Breast epithelium (tissue), 4 donors: ENCODE results near the gene OGFOD3. TPM values are rescaled to one million over a fixed set of nuclear protein-coding genes. Genes with fewer than 3 reads are reported as not detected.
"Not testable (repeated sequence)": the region's sequence is repeated elsewhere in the genome, so short reads cannot be mapped to it uniquely, and the experiment has no call there.

Experiments used
- DNase-seq, 2 donors: peaks; one replicate each; pipeline ENCODE4 v3.0.0-alpha.2; 2019; ENCODE audit warnings: low spot score in 2 of 2
- H3K27ac ChIP-seq, 2 donors: fragments of 200-600 bp; sonication (generic) in 1 of 2; one replicate each; pipeline ENCODE4 v1.5.1; 2016 to 2019; ENCODE audit warnings: mild to moderate bottlenecking in 1 of 2
- H3K27me3 ChIP-seq, 2 donors: fragments of 200-600 bp; sonication (generic) in 1 of 2; one replicate each; pipeline versions ENCODE4 v1.5.1 to v1.6.0; 2017 to 2019; ENCODE audit warnings: control low read depth in 1 of 2, mild to moderate bottlenecking in 1 of 2
- H3K36me3 ChIP-seq: fragments of 200-600 bp; one replicate; pipeline ENCODE4 v1.5.1; 2019
- H3K4me1 ChIP-seq, 2 donors: fragments of 200-600 bp; sonication (generic); one replicate each; pipeline ENCODE4 v1.5.1; 2016 to 2019; ENCODE audit warnings: control low read depth in 1 of 2
- H3K4me3 ChIP-seq, 3 donors: fragments of 200-600 bp; sonication (generic); 1 replicate in 2 of 3; 2 replicates in 1 of 3; pipeline ENCODE4 v1.5.1; 2016 to 2019; ENCODE audit warnings: mild to moderate bottlenecking in 3 of 3, moderate library complexity in 2 of 3
- H3K9me3 ChIP-seq, 2 donors: fragments of 200-600 bp; sonication (generic) in 1 of 2; one replicate each; pipeline ENCODE4 v1.5.1; 2016 to 2019; ENCODE audit warnings: control low read depth in 1 of 2
- POLR2A ChIP-seq: fragments of 450-650 bp; IDR thresholded peaks from one replicate; pipeline ENCODE4 v1.6.1; 2016; ENCODE audit warnings: antibody characterized with exemption, mild to moderate bottlenecking, moderate library complexity
- POLR2AphosphoS5 ChIP-seq, 3 donors: sonication (generic); formaldehyde crosslinking; IDR thresholded peaks; one replicate each; pipeline ENCODE4 v1.6.1; 2017; ENCODE audit warnings: antibody characterized with exemption in 3 of 3
- intact Hi-C: fragments of 100-400 bp; cut with DNase I; formaldehyde crosslinking; loops from one replicate; pipeline ENCODE4 v1.15.1; 2023; ENCODE audit warnings: low total_unique reads
- total RNA-seq, 3 donors: library from RNA; depleted of rRNA; stranded (reverse); fragments of >200 nt; gene quantifications; one replicate each; pipeline ENCODE4 v1.1.0, GENCODE V29; 2016
- TF ChIP-seq, protein P1 (sequence below), 3 donors: fragments of 450-650 bp; IDR thresholded peaks; one replicate each; pipeline ENCODE4 v1.5.1; 2016 to 2017; ENCODE audit warnings: antibody characterized with exemption in 3 of 3, mild to moderate bottlenecking in 3 of 3, moderate library complexity in 3 of 3

The OGFOD3 gene
- total RNA-seq, 3 donors from 2014 or later: 26.3 to 32.8 (median 28.5) TPM

DNA sequence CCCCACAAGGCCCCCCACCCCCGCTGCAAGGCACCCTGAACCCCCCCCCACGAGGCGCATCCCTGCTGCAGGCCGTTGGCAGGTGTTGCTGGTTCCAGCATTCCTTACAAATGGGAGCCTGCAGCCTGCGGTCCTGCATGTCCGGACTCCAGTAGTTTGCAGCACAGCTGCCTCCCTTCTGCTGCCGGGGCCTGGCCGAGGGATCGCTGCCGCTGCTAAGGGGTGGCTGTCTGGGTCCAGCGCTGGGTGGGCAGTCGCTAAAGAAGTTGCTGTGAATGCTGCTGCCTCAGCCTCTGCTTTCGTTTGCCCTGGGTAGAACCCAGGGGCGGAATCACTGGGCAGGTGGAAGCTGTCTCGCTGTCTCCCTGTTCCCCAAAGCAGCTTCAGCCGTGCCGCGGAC, 35.0 kb downstream of the OGFOD3 start:
- Histone ChIP-seq H3K9me3 (no peaks in the 10 kb centered on the region), H3K4me1 (peaks cover 0 to 16% of the 10 kb centered on the region in 2 donors), H3K27me3 (peaks cover 0 to 44% of the 10 kb centered on the region in 2 donors), H3K36me3 (no peaks in the 10 kb centered on the region), H3K27ac (no peak overlapping the region), H3K4me3 (no peak overlapping the region)
- intact Hi-C loops: no loop called here
- TF ChIP-seq, protein P1, sequence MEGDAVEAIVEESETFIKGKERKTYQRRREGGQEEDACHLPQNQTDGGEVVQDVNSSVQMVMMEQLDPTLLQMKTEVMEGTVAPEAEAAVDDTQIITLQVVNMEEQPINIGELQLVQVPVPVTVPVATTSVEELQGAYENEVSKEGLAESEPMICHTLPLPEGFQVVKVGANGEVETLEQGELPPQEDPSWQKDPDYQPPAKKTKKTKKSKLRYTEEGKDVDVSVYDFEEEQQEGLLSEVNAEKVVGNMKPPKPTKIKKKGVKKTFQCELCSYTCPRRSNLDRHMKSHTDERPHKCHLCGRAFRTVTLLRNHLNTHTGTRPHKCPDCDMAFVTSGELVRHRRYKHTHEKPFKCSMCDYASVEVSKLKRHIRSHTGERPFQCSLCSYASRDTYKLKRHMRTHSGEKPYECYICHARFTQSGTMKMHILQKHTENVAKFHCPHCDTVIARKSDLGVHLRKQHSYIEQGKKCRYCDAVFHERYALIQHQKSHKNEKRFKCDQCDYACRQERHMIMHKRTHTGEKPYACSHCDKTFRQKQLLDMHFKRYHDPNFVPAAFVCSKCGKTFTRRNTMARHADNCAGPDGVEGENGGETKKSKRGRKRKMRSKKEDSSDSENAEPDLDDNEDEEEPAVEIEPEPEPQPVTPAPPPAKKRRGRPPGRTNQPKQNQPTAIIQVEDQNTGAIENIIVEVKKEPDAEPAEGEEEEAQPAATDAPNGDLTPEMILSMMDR (IDR thresholded peaks at IDR 0.05): no peak
- no peak for TF ChIP-seq POLR2AphosphoS5 (IDR thresholded peaks at IDR 0.05)
- TF ChIP-seq POLR2A: no peak
- DNase-seq: no peak

DNA sequence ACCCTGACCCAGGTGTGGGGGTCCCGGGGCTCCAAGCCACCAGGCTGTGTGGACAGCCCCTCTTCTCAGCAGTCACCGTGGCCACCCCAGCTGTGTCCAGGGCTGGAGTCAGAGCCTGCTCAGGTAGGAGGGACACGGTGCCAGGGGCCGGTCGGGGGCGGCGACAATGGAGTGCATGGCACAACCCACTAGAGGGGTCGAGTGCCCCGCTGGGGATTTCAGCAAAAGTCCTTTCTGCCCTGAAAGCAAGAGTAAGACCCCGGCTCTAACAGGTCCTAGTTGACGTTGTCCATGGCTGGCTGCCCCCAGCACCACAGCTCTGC, 35.5 kb downstream of the OGFOD3 start:
- Histone ChIP-seq H3K4me1 (peaks cover 0 to 16% of the 10 kb centered on the region in 2 donors), H3K4me3 (no peak overlapping the region), H3K36me3 (no peaks in the 10 kb centered on the region), H3K27me3 (peaks cover 0 to 43% of the 10 kb centered on the region in 2 donors), H3K27ac (no peak overlapping the region), H3K9me3 (no peaks in the 10 kb centered on the region)
- intact Hi-C loops: no loop called here
- no peak for DNase-seq
- TF ChIP-seq, protein P1 (IDR thresholded peaks at IDR 0.05): no peak
- TF ChIP-seq POLR2AphosphoS5 (IDR thresholded peaks at IDR 0.05): no peak
- TF ChIP-seq POLR2A: no peak

DNA sequence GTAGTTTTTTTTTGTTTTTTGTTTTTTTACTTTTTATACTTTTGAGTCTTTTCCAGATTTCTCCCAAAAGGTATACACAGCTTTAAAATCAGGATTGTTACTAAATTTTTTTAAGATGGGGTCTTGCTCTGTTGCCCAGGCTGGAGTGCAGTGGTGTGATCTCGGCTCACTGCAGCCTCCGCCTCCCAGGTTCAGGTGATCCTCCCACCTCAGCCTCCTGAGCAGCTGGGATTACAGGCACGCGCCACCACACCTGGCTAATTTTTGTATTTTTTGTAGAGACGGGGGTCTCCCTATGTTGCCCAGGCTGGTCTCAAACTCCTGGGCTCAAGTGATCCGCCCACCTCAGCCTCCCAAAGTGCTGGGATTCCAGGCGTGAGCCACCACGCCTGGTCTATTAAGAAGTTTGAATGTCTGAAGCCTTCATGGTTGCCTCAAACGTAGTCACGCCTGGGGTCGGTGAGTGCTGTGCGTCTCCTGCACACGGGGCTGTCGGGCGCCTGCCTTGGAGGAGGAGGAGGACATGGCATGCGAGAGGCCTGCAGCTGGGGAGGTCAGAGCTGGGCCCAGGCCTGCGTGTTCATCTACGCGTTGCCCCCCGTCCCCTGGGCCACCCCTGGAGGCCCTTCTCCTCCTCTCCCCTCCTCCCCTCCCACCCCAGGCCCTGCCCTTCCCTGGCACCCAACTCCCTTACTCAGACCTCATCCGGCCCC, 36.0 kb downstream of the OGFOD3 start:
- H3K36me3 ChIP-seq, H3K27ac ChIP-seq, H3K9me3 ChIP-seq, H3K4me3 ChIP-seq, DNase-seq, intact Hi-C loops: not testable (repeated sequence)
- peaks cover 0 to 38% of the 10 kb centered on the region in 2 donors for H3K27me3 ChIP-seq
- H3K4me1 ChIP-seq: peaks cover 0 to 16% of the 10 kb centered on the region in 2 donors

DNA sequence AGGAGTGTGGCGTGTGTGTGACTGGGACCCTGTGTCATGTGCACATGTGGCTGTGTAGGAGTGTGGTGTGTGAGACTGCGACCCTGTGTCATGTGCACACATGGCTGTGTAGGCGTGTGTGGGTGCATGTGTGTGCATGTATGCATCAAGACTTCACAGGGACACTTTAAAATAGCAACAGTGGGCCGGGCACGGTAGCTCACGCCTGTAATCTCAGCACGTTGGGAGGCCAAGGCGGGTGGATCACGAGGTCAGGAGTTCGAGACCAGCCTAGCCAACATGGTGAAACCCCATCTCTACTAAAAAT, 36.7 kb downstream of the OGFOD3 start:
- H3K27ac ChIP-seq: peak overlapping the region; percentile 29 to 69
- intact Hi-C loops, H3K36me3 ChIP-seq, H3K4me3 ChIP-seq, DNase-seq, H3K9me3 ChIP-seq: not testable (repeated sequence)
- peaks cover 0 to 14% of the 10 kb centered on the region in 2 donors for H3K4me1 ChIP-seq
- peaks cover 0 to 30% of the 10 kb centered on the region in 2 donors for H3K27me3 ChIP-seq

DNA sequence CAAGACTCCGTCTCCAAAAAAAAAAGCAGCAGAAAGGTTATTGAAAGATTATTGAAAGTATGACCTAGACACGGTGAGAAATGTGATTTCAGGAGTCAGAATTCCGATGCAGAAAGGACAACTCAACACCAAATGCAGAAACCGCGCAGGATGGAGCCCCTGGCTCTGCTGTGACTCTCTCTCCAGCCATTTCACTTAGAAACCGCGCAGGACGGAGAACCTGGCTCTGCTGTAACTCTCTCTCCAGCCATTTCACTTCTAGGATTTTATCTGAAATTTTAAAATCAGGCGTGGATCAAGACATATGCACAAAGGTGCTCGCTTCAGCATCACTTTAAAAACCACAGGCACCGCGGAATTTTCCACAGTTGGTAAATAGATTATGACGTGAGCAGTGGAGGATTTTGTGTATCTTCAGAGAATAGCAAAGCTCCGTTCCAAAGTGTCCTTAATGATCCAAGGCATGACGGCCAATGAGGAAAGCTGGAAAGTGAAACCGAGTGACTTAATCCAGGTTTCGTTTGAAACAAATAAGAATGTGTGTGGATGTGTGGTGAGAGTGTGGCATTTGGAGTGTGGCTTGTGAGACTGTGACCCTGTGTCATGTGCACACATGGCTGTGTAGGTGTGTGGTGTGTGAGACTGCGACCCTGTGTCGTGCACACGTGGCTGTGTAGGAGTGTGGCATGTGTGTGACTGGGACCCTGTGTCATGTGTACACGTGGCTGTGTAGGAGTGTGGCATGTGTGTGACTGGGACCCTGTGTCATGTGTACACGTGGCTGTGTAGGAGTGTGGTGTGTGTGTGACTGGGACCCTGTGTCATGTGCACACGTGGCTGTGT, 37.3 kb downstream of the OGFOD3 start:
- Histone ChIP-seq H3K4me1 (peaks cover 0 to 12% of the 10 kb centered on the region in 2 donors), H3K9me3 (no peaks in the 10 kb centered on the region), H3K27me3 (peaks cover 0 to 30% of the 10 kb centered on the region in 2 donors), H3K4me3 (peak overlapping the region in 2 of 3 donors; percentile 27 to 47), H3K27ac (peak overlapping the region; percentile 29 to 69), H3K36me3 (no peaks in the 10 kb centered on the region)
- TF ChIP-seq POLR2A (no peak), POLR2AphosphoS5 (IDR thresholded peaks at IDR 0.05) (no peak)
- TF ChIP-seq, protein P1 (IDR thresholded peaks at IDR 0.05): no peak
- intact Hi-C loops: no loop called here
- DNase-seq: no peak

DNA sequence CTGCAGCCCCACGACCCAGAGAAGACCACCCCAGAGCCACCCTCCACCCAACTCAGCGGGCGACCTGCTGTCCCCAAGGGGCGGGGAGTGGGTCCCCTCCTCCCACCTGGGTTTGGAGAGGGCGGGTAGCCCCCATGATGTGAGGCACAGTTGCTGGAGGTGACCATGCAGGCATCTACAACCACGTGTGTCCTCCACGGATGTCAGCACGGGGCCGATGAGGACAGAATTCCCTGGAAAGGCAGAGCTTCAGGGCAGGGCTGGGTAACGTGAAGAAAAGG, 39.7 kb downstream of the OGFOD3 start:
- H3K27ac ChIP-seq: no peak overlapping the region
- no peaks in the 10 kb centered on the region for H3K36me3 ChIP-seq
- no peak overlapping the region for H3K4me3 ChIP-seq
- TF ChIP-seq, protein P1 (IDR thresholded peaks at IDR 0.05): no peak
- no peak for TF ChIP-seq POLR2A
- TF ChIP-seq POLR2AphosphoS5 (IDR thresholded peaks at IDR 0.05): no peak
- peaks cover 0 to 53% of the 10 kb centered on the region in 2 donors for H3K27me3 ChIP-seq
- DNase-seq: no peak
- no peaks in the 10 kb centered on the region for H3K4me1 ChIP-seq
- intact Hi-C loops: no loop called here
- H3K9me3 ChIP-seq: no peaks in the 10 kb centered on the region
